DND-41 (cell line): Measurements from ENCODE around the gene TFB1M.

Source experiments
- CTCF ChIP-seq: IDR thresholded peaks from 2 replicates; pipeline ENCODE4 v1.5.1; 2012; ENCODE audit warnings: borderline replicate concordance, low read length, moderate library complexity, mild to moderate bottlenecking; ENCODE audit not compliant: poor library complexity, severe bottlenecking; ENCODE audit errors: extremely low read depth
- EZH2 ChIP-seq: IDR thresholded peaks from 3 replicates; pipeline ENCODE4 v1.6.1; 2012; ENCODE audit warnings: borderline replicate concordance, low read depth, mild to moderate bottlenecking, moderate library complexity, low read length, inconsistent platforms; ENCODE audit not compliant: severe bottlenecking

DNA sequence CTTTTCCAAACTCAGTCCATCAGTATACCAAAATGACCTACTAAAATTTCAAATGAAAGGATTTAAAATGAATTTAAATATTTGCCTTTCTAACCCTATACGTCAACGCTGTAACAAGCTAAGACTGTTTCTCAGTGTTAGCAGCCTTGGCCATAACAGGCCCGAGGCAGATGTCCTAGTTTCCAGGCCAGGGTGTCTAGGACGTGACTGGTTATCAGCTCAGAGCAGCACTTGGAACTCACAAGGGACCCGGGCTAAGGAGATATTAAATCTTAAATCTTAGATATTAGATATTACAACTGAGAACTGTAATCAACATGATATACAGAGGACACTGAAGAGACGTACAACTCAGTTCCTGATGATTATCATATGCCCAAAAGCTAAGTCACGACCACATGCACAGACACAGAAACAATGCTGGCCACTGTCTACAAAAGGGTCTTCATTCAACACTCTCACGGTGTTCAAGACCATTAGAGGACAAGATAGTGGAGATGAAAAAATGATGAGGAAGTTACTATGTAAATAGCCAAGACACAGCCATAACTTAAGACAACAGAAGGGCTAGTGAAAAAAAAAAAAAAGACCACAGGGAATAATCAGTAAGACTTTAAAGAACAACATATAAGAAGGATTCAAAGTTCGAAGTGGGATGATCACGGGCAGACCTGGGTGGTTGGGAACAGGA, 50.8 kb downstream of the TFB1M start, which contains the start of gene CLDN20:
- no peak for TF ChIP-seq CTCF
- no peak for TF ChIP-seq EZH2
